Brain pericyte (primary cell): ENCODE measurements around the gene AARS1.
"Not testable (repeated sequence)": the region's sequence is repeated elsewhere in the genome, so short reads cannot be mapped to it uniquely, and the experiment has no call there.

Source experiments
- DNase-seq: peaks from one replicate; pipeline ENCODE4 v3.0.0-alpha.2; 2012; ENCODE audit warnings: low read depth, low spot score

Gene AARS1

DNA sequence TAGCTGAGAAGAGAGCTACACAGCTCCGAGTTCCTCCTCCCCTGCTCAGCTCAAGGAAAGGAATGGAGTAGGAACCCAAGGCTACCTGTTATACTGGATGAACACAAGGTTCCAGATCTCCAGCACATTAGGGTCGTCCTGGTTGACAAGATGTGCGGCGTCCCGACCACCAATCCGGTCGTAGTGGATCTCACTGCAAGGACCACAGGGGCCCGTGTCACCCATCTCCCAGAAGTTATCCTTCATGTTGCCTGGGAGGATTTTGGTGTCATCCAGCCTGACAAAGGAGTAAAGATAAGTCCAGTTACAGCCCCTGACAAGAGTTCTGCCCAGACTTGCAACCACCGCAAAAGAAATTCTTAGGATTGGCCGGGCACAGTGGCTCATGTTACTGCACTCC is 17.6 kb downstream of the AARS1 start:
- no peak for DNase-seq

DNA sequence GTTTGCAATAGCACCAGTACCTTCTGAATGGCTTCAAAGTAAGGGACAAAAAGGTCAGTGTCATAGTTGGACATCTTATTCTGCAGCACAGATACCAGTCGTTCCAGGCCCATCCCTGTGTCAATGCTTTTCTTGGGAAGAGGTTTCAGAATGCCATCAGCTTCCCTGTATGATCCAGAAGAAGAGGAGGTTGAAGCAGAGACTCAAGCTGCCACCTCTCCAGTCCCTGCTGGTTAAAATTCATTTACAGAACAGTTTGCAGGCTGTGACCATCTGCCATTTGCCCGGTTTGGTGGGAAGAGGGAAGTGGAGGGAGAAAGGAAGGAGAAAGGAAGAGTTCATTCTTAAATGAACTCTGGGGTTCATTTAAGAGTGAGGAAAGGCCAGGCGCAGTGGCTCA is 19.1 kb downstream of the AARS1 start:
- no peak for DNase-seq

DNA sequence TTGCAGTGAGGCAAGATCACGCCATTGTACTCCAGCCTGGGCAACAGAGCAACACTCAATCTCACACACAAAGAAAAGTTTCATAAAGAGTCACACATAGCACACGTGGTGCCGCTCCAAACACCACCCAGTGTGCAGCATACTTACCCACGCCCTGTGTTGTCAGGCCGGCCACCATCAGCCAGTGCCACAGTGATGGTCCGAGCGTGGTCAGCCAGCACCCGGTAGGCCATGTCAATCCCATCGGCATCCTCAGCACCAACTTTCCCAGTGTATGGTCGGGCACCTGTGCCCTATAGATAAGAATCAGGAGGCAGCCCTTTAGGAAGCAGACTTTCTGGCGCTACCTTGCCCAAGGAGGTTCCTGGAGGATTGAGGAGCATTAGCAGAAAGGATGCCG is 19.8 kb downstream of the AARS1 start:
- DNase-seq, result no peak

DNA sequence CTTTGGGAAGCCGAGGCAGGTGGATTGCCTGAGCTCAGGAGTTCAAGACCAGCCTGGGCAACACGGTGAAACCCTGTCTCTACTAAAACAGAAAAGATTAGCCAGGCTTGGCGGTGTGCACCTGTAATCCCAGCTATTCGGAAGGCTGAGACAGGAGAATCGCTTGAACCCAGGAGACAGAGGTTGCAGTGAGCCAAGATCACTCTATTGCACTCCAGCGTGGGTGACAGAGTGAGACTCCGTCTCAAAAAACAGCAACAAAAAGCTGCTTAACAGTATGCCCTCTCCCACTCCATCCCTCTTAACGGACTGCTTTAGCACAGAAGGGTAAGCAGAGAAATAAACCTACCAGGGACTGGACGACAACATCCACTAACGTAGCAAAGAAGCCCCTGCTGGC is 21.4 kb downstream of the AARS1 start:
- not testable (repeated sequence) for DNase-seq

DNA sequence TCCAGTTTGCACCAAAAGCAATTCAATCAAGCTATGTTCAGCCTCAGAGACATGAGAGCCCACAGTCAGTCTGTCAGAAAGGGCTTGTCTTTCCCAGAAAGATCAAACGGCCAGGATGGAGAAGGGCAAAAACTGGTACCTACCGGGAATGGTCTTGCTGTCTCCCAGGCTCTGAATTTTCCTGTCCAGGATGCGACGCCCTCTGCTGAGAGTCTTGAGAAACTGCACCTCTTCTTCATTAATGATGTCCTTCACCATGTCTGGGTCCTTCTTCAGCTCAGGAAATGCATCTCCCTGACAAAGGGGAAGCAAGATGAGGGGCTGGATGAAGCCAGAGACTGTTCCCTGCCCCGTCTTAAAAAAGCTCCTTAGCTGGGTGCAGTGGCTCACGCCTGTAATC is 21.8 kb downstream of the AARS1 start:
- no peak for DNase-seq

DNA sequence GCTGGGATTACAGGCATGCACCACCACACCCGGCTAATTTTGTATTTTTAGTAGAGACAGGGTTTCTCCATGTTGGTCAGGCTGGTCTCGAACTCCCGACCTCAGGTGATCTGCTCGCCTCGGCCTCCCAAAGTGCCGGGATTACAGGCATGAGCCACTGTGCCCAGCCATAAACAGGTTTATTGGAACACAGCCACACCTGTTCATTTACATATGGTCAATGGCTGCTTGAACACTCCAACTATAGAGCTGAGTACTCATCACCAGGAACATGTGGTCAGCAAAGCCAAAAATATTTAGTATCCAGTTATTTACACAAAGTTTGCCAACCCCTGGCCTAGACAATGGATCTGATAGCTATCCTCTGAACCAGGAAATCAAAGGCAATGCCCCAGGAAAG is 29.4 kb downstream of the AARS1 start:
- DNase-seq, result not testable (repeated sequence)

DNA sequence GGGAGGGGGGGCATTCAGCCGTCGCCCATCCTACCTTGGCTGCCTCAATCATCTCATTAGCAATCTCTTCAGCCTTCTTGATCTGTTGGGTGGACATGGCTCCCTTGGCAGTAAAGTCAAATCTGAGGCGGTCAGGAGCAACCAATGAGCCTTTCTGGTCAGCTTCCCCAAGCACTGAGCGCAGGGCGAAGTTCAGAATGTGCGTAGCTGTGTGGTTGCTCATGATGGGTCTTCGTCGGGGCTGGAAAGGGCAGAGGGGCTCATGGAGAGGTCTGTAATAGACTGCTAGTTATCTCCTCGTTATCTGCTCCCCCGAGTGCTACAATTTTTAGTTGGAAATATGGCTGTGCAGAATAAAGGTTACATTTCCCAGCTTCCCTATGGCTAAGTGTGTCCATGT is 30.4 kb downstream of the AARS1 start:
- no peak for DNase-seq

DNA sequence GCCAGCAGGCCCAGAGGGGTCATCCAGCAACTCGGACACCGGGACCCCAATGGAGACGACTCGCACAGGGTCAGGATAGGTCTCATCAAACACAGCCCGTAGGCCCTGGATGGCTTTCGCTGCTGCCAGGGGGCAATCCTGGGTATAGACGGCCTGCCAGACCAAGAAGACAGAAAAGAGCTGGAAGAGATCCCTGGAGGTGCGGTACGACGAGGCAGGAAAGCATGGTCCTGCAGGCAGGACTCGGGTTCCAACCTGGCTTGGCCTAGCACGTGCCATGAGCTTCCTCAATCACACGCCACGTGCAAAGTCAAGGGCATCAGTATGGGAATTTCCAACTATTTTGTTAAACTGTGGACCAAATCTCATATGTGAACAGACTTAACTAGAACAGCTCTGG is 31.2 kb downstream of the AARS1 start:
- DNase-seq, result no peak

DNA sequence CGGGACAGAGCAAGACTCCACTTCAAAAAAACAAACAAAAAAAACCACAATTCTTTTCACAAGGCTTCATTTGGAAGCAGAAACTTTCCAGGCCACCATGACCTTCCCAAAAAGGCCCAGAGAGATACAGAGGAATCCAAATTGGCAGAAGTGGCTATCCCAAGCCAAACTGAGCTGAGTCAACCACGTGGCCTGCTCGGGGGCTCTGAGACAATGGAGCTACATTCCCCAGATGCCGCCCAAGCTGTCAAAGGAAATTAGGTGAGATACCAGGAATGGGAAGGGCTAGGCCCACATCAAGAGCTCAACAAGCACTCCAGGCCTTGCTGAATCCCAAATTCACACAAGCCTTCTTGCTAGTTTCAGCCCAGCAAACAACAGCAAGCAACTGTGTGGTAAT is 31.9 kb downstream of the AARS1 start:
- DNase-seq, result no peak

DNA sequence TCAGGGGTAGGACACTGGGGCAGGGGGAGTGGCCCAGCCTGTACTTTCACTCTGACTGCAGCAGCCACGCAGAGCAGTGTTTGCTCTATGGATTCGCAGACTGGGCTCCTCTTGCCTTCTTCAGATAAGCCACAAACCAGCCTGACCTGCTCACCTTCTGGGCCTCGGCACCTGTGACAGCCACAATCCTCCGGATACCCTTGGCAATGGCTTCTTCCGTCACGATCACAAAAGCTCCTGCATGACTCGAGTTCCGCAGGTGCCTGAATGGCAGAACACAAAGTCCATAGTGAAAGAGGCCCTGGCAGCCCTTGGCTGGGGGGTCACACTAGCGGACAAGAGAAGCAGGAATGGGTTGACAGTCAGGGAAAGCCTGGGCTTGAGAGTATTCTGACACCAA is 33.7 kb downstream of the AARS1 start:
- no peak for DNase-seq

DNA sequence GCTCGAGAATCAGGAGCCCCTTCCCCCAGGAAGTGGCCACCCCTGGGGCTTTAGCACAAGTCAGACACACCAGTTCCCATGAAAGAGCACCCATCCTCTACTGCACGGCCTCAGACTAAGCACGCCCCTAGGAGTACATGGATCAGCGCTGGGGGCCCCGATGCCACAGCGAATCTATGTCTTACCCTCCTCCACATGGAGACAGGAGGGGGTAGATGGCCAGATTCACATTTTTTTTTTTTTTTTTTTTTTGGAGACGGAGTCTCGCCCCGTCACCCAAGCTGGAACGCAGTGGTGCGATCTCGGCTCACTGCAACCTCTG is 34.4 kb downstream of the AARS1 start:
- no peak for DNase-seq

DNA sequence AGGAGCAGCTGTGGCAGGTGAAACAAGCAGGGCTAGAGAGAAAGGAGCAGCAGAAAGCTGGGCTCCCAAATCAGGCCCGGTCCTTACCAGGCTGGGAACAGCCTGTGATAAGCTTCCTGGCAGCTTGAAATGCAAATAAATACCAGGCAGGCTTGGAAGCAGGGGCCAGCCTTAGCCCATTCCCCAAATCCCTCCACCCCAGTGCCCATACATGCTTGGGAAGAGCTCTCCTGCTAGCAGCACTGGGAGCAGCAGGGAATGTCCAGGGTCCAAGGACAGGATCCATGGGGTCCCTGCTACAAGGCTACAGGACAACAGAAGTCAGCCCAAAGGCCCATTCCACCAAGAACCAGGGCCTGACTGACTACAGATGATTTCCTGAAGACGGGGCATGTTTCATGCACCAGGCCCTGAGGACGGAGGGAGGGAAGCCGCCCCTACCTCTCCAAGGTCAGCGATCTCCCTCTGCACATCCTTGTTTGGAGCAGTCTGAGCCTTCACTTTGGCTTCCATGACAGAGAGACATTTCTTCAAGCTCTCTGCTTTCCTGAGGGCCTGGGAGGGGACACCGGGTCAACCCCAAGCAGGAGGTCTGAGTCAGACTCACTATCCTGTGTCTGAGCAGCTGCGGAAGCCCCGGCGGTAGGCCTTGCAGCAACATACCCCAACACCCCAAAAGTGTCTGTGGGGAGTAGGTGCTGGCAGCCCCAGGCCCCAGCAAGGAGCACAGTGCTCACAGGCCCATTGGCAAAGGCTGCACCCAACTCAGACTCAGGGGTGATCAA is 34.9 kb downstream of the AARS1 start:
- DNase-seq, result no peak

DNA sequence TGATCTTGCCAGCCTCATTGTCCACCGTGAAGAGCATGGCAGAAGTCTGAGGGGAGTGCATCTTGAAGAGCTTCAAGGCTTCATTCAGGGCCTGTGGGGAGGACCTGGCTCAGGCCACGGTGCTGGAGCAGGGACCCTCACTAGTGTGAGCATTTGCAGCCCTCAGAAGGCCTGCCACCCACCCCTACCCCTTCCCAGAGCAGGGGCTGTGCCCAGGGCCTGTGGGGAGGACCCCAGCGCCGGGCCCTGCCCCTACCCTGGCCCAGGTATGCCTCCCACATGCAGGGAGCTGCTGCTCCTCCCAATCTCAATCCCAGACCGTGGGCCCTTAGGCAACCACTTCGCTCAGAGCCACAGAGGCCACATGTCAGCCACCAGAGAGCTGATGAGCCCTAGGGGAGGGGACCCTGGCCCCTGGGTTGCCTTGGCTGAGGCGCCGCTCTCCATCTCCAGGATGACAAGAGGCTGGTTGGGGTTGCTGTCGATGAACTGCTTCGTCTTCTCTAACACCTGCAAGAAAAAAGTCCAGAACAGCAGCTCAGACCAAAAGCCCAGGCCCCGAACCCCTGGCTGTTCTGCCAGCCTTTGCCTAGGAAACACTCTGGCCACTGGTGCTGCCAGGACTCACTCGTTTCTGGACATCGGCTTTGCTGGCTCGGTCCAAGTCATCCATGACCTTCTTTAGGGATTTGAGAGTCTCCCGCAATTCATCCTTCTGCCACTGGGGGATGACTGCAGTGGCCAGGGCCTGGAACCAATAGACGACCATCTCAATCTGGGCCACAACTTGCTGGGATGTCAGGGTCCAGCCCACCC is 35.8 kb downstream of the AARS1 start:
- DNase-seq, result no peak

DNA sequence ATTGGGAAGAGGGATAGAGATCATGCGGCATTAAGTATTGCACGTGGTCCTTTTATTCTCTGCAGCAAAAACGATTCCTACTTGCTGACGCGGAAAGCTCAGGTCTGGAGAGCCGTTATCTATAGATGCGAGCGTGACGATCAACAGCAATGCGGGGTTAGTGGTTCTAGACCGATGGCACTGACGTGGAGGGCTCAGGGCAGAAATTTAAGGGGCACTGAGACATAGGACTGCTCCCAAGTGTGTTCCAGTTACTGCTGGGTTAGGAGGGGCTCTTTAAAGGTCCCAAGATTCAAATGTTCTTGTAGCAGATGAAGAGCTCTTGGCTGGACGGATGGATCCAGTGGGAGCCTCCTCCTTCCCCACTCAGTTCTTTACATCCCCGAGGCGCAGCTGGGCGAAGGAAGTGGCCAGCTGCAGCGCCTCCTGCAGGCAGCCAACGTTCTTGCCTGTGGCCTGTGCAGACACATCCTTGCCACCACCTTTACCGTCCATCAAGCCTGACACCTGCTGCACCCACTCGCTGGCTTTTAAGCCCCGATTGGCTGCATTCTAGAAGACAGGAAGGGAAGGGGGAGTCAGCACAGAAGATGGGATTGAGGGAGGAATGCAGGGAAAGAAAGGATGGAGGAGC is 36.8 kb downstream of the AARS1 start:
- DNase-seq, result no peak

DNA sequence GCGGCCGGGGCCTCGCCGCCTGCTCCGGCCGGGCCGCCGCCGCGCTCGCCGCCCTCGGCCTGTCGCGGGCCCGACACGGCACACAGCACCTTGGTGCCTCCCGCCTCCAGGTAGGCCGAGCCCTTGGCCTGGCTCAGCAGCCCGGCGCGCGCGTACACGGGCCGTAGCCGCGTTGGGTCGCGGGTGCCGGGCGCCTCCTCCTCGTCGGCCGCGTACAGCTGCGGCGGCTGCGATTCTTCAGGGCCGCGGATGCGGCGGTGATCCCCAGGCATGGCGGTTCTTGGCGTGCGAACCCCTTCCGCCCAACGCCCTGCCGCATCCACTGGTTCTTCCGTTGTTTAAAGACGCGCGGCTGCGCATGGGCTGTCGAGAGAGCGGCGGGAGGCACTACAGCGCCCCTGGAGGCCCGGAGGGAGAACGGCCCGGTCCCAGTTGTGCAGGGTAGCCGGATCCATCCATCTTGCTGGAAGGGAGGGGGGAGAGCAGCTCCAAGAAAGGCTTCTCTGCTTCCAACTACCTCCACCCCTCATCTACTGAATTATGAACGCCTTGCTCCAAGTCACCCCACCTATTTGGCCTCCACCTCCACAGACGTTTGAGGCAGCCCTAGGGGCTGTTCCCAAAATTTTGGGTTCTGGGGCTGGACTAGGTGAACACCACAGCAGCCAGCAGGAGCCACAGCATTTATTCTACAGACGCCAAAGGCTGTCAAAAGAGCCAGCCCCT is 37.5 kb downstream of the AARS1 start, which contains the start of gene EXOSC6:
Gene EXOSC6 (minus strand): TSS at position 312 of the 726 bp plus-strand sequence. CDS start 40 bp downstream, at position 272.
- DNase-seq, result peak; percentile 77

DNA sequence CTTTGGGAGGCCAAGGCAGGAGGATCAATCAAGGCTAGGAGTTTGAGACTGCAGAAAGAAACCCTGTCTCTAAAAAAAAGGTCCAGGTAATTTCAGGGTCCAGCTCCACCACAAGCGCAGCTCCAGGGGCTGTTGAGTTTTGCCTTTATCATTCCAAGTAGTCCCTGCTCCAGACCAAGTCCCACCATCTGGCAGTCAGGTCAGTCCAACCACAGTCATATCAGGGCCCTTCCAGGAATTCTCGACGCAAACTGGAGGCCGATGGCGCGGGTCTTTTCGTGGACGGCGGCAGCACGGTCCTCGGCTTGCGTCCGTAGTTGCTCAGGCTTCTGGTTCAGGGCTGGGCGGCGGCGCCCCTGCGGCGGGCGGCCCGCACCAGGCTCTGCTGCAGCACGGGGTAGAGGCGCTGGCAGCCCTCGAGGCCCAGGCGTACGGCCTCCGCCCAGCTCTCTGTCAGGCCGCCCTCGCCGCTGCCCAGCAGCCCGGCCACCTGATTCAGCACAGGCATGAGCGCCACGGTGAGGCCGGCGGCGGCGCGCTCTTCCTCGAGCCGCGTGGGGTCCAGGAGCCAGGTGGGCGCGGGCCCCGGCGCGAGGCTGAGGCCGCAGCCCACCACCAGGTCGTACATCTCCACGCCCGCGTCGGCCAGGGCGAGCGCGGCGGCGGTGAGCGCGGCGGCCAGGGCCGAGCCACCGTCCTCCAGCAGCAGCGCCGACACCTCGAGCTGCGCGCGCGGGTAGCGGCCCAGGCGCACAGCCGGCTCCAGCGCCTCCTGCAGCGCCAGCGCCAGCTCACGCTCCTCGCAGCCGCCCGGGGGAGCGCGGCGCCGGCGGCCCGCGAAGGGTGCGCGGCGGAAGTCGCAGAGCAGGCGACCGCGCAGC is 38.3 kb downstream of the AARS1 start:
- DNase-seq, result no peak

DNA sequence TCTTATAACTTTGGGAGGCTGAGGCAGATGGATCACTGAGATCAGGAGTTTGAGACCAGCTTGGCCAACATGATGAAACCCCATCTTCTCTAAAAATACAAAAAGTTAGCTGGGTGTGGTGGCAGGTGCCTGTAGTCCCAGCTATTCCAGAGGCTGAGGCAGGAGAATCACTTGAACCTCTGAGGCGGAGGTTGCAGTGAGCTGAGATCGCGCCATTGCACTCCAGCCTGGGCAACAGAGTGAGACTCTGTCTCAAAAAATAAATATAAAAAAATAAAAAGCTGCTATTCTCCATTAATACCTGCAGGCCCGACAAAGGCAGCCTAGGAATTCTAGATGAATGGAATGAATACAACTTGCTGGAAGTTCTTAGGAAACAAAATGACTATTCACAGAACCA is 39.6 kb downstream of the AARS1 start:
- DNase-seq, result not testable (repeated sequence)

DNA sequence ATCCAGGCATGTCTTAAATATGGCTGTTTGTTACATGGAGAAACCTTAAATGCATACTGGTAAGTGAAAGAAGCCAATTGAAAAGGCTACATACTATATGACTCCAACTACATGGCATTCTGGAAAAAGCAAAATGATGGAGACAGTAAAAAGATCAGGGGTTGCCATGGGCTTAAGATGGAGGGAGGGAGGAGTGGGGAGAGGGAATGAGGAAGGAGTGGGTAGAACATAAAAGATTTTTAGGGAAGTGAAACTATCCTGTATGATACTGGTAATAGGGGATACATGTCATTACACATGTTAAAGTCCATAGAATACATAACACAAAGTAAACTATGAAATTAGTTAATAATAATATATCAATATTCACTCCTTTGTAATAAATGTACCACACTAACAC is 50.5 kb downstream of the AARS1 start:
- DNase-seq, result not testable (repeated sequence)

DNA sequence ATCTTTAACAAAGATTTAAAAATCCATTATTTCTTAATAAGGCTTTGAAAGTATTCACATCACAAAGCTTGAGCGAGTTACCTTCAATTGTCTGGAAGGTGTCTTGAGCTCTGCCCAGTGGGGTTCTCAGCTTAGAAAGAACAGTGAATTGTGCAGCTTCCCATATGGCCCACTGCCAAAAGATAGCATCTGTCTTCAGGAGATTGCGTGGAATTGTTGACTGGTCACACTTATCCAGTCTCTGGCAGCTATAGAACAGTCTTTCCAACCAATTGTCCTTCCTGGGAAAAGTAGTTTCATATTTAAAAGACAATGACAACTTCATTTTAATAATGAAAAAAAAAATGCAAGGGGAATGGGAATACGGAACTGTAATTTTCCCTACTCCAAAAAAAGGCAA is 57.5 kb downstream of the AARS1 start:
- not testable (repeated sequence) for DNase-seq

DNA sequence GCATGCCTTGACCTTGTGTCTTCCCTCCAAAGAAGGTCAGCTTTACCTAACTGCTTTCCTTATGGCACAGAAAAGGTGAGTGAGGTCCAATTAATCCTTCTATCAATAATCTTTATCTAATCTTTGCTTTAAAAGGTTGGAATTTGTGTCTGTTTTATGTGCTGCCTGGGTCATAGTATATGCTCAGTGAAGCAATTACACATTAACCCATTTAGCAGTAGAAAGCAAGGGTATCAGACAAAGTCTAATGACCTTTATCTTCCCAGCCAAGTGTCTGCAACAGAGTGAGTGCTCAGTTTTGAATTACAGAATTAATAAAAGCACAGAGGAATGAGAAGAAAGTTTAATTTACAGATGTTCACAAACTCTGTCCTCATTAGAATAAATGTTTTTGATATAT is 63.3 kb downstream of the AARS1 start:
- not testable (repeated sequence) for DNase-seq

DNA sequence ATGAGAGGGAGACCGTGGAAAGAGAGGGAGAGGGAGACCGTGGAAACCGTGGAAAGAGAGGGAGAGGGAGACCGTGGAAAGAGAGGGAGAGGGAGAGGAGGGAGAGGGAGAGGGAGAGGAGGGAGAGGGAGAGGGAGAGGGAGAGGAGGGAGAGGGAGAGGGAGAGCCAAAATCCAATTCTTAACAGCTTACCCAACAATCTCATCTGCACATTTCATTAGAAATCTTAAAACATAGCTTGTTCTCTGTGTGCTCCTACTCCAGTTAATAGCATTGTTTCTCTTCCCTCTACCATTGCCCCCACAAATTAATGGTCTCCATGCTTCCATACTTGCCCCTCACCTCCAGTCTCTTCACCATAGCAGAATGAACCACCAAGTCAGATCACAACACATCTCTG is 63.9 kb downstream of the AARS1 start:
- DNase-seq, result not testable (repeated sequence)
